HG03521 (cell line): ENCODE measurements around the gene ERAP2.

Source experiments
- ATAC-seq: cut with Tn5 transposase; IDR thresholded peaks from one replicate; pipeline ENCODE4 v1.9.1; 2021; ENCODE audit warnings: mild to moderate bottlenecking, moderate library complexity; ENCODE audit not compliant: unreplicated experiment

ERAP2 gene

GRCh38 chr5:96958977-96959376 lies 82.7 kb downstream of the ERAP2 start:
- ATAC-seq: no peak

GRCh38 chr5:96961053-96961452 lies 84.8 kb downstream of the ERAP2 start:
- ATAC-seq: peak; percentile 52

- ATAC-seq: no peak
These were observed 86.3 kb downstream of the ERAP2 start for GRCh38 chr5:96962540-96962991.

GRCh38 chr5:96963267-96963666 lies 87.0 kb downstream of the ERAP2 start:
- peak; percentile 38 for ATAC-seq

GRCh38 chr5:96966801-96967200 lies 90.5 kb downstream of the ERAP2 start:
- no peak for ATAC-seq

GRCh38 chr5:96967400-96967799 lies 91.1 kb downstream of the ERAP2 start:
- no peak for ATAC-seq

- ATAC-seq: no peak
These were observed 91.8 kb downstream of the ERAP2 start for GRCh38 chr5:96968074-96968473.

- no peak for ATAC-seq
These were observed 92.3 kb downstream of the ERAP2 start for GRCh38 chr5:96968614-96969013.
